CD4-positive, alpha-beta T cell treated with Interleukin-6 for 4 hours (primary cell): ENCODE data around the gene CMSS1.

ENCODE experiments used
- DNase-seq: peaks from one replicate; pipeline ENCODE4 v3.0.0-alpha.2; 2020; ENCODE audit warnings: mixed read lengths

CMSS1 gene

GRCh38 chr3:99965077-99965476 is 147.4 kb downstream of the CMSS1 start:
- DNase-seq: no peak

DNA sequence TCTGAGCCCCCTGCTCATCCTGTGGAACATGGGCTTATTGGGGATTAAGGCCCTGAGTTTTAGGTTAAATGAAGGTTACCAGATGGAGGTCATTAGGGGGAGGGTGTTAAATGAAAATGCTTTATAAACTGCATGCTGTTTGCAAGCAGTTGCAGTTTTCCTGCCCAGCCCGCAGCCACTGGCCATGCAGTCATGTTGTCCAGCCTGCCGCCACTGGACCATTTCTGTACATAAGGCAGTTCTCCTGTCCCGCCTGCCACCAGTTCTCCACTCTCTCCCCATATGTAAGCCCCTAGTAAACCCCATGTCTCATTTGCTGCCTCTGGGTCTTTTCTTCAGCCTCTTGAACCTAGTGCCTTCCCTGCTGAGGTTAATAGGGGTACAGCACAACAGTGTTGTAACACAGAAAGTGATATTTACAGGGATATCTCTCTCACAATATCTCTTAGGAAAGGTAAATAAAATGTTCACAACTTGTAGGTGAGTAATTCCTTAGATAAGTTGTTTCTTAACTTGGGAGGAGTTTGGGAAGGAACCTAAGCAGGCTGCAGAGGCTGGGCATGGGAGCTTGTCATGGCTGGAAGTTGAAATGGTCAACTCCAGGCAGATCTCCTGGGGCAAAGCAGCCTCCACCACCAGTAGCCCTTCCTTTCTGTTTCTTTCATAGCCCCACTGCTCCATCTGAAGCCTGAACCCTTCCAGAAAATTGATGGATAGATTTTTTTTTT is 148.2 kb downstream of the CMSS1 start:
- DNase-seq: no peak

DNA sequence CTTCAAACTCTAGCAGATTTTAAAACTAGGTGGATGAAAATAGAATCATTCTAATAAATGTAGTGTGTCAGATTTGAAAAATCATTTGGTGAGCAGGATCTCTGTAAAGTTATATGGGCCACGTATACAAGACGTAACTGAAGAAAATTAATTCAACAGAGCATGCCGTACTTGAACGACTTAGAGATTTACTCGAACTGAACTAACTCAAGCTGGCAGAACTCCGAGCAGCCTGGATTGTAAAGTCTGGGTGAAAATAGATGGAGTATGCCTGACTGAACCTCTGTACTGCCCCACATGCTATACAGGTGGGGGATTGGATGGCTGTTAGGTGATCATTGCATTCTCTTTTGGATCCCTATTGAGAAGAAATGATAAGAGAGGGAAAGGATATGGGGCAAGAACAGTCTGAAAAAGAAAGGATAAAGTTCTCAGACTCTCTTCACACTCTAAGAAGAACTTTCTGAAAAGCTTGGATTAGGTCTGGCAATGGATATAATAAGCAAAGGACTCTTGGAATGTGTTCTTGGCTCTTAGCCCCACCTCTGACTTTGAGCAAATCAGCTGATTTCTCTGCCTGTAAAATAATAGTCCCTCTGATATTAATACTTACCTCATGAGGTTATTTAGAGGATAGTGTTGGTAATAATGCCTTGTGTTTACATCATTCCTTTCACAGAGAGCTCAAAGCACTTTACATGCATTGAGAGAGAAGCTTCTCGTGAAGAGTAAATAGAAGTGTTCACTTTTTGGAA is 149.2 kb downstream of the CMSS1 start:
- DNase-seq: no peak

DNA sequence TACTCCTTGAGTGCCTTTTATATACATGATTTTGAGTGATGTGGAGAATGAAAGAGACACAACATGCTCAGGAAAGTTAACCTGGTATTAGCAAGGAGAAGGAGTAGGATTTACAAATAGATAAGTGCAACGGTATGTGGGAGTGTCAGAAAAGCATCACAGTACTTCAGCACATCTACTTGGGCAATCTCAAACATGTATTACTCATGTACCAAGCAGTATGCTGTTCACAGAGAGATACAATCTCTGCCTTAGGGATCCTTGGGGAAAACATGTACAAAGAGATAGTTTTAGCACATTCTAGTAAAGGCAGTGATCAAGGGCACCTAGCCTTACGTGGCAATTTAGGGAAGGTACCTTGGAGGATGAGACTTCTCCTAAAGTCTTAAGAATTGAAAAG is 150.1 kb downstream of the CMSS1 start:
- DNase-seq: no peak

DNA sequence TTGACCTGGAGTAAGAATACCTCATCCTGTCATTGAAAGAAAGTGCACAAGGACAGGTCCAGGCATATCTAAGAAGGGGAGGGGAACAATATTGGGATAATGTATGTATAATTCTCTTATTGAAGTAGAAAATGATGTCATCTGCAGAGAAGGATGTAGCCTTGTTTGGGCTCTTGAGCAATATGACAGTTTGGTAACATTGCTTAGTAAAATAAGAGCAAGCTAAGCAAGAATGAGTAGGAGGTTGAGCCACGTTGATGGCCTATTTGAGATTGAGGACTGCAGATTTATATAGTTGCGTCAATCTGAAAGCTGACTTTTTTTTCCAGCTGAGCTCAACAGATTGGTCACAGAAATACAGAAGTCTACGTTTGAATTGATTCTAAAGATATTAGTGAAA is 151.5 kb downstream of the CMSS1 start:
- DNase-seq: no peak

DNA sequence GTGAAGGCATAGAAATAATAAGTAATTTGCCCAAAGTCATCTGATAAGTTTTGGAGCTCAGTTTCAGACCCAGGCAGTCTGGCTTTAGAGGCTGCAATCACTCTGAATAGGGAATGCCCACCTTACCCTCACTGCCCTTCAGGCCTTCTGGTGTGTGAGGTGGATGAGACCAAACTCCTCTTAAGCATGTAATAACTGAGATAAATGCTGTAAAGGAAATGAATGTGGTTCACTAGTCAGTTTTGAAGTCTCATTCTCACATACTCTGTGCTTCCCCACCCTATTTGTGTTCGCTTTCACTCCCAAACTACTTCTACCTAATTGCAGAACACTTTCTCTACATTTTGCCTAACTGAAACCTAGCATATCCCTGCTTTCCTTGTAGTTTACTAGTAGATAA is 152.5 kb downstream of the CMSS1 start:
- DNase-seq: no peak

DNA sequence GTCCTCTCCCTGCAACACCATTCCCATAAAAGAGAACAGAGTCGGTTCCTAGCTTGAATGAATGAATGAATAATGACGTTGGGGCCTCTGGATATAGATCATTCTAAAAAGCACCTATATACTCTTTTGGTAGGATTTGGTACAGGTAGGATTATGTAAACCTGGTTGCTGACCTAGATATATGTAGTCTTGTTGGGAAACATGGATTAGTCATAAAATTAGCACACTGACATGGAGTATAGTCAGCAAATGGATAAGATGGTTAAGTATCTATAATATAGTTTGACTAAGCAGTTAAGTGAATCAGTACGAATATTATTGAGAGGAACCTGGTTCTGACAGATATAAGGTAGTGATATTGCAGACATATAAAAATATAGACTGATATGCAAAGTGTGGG is 154.1 kb downstream of the CMSS1 start:
- no peak for DNase-seq

DNA sequence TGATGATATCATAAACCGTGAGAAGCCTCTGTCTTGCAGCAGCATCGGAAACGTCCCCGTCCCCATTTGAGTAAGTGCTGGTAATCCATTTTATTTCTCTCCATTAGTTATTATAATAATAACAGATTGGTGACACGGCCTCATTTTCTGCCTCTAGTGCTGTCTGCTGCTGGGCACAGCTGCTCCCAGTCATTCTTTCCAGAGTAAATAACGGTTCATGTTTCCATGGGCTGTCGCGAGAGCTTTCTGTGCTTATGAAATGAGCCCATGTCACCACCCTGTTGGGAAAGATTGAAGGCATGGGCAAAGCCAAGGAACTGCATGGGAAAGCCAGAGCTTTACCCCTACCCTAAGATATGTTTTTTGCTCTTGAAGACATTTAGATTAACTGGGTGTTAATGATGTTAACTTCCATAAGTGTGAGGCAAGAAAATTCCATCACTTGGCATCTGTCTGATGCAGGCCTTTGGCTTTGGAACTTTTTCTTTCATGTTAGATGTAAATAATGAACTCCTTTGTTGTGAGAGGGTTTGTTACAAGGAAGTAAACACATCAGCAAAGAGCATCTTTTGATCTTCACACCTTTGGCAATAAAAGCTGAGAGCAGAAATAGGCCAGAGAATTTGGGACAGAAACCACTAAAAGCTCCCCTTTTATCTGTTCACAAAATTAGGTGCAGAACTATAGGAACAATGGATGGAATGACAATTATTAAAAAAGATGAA is 154.9 kb downstream of the CMSS1 start:
- DNase-seq: no peak

DNA sequence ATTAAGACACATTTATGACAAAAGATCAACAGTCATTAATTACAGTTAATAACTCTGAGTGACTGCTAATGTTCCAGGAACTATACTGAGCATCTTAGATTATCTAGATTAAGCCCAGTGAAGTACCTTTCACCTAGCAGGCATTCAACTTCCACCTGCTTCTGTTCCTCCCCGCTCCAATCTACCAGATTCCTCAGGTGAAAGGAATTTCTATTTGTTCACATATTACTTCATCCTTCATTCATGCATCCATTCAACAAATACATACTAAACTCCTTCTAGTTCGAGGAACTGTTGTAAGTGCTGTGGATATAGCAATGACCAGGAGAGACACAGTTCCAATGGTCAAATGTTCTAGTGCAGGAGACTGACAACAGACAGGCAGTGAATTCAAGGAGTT is 157.3 kb downstream of the CMSS1 start:
- no peak for DNase-seq

GRCh38 chr3:99976584-99976983 is 158.9 kb downstream of the CMSS1 start:
- no peak for DNase-seq

GRCh38 chr3:99978221-99978620 is 160.6 kb downstream of the CMSS1 start:
- DNase-seq: no peak

DNA sequence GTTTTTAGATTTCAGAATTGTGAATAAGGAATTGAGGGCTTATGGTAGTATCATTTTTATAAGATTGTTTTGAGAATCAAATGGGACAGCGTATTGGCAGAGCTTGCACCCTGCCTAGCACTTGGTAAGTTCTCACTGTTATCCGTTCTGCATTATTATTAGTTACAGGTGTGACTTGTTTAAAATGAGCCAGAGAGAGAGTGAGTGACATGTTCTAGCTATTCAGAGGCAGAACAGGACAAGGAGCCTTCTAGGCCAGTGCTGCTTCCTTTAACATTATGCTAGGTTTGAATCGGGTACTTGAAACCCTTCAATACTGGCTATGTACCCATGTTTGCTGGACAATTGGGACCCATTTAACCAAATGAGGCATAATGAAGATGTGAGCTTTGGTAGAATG is 162.9 kb downstream of the CMSS1 start:
- no peak for DNase-seq

DNA sequence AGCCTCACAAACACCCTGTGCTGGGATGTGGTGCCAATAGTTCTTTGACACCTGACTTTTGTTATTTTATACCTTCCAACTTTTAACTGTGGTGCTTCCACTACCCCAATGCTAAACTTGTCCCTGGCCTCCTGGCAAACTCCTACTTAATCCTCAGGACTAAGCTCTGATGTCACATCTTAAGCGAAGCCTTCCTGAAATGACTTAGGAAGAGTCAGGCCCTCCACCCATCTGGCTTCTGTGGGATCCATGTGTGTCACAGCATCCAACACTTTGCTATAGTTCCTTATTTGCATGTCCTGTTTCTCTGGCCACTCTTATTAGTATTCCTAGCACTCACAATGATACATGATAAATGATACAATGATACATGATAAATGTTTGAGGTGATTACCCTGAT is 163.5 kb downstream of the CMSS1 start:
- DNase-seq: no peak

DNA sequence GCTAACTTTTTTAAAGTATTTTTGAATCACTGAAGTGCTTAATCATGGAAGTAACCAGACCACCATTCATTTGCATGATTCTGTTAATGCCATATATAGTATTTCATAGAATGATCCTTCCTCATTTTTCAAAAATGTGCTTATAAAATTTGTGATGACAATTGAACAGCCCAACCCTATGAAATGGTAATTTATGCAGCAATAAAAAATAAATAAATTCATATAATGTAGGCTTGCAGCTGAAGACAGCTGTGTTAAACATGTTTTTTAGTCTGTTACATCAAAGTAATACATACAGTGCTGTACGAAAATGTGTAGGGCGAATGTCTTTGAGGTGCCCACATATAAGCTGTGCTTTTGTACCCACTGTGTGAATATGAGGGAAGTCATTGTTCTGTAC is 165.0 kb downstream of the CMSS1 start:
- DNase-seq: no peak

DNA sequence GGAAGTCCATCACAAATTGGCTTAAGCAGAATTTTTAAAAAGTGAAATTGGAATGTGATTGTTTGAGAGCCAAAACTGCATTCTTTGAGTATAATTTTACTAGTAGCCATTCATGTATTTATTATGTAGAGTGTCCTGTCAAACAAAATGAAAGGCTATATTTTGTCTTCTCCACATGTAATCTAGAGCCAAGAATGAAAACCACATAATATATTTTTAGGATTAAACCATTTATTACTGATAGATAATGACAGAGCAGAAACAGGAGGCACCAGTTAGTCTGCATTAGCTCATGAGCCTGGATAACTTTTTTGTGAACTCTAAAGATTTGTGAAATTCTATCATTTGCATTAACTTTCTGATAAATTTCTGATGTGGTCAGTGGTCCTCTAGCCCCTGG is 166.5 kb downstream of the CMSS1 start:
- no peak for DNase-seq

DNA sequence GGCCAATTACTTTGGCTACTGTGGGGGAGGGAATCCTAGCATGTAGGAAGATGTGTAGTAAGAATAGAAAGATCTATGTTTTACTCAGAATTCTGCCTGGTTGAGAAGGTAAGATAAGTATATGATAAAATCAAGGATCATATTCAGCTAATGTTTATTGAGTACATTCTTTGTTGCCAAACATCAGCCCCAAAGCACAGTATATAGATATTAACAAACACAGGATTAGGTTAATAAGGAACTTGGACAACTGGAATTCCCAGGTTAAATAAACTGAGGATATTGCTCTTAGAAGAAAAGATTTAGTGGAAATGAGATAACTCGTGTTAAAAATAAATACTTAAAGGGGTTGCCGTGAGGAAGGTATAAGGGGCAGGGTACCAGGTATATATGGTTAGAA is 167.0 kb downstream of the CMSS1 start:
- no peak for DNase-seq

- no peak for DNase-seq
These were observed 172.5 kb downstream of the CMSS1 start for GRCh38 chr3:99990179-99990578.

- no peak for DNase-seq
These were observed 179.6 kb downstream of the CMSS1 start for GRCh38 chr3:99997293-99997692.

DNA sequence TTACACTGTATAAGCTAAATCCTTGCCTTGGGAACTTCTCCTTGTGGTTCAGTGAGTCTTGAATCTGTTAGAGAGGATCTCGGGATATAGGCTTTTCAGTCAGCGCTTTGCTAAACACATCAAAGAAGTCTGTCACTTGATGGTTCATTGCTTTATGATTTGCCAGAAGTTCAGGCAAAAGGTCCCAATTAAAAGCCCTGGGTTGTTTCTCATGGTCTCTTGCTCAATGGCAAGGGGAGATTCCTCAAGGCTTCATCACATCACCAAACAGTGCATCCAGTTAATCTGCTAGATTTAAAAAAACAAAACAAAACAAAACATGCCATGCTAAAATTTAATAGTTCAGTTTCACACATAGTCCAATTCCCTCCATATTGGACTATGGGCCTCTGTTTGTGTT is 181.9 kb downstream of the CMSS1 start:
- no peak for DNase-seq

DNA sequence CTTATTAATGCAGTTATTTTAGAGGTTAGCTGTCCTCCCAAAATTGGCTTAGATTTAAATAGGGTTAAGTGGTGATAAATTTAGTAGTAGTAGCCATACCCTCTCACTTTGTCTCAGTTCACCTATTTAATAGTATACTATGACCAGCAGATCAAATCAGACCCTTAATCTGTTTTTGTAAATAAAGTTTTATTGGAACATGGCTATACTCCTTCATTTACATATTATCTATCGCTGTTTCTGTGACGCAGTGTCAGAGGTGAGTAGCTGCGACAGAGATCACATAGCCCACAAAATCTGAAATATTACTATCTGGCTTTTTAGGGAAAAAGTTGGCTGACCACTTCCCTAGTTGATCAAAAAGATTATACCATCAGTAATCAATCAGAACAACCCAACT is 183.4 kb downstream of the CMSS1 start:
- DNase-seq: no peak

DNA sequence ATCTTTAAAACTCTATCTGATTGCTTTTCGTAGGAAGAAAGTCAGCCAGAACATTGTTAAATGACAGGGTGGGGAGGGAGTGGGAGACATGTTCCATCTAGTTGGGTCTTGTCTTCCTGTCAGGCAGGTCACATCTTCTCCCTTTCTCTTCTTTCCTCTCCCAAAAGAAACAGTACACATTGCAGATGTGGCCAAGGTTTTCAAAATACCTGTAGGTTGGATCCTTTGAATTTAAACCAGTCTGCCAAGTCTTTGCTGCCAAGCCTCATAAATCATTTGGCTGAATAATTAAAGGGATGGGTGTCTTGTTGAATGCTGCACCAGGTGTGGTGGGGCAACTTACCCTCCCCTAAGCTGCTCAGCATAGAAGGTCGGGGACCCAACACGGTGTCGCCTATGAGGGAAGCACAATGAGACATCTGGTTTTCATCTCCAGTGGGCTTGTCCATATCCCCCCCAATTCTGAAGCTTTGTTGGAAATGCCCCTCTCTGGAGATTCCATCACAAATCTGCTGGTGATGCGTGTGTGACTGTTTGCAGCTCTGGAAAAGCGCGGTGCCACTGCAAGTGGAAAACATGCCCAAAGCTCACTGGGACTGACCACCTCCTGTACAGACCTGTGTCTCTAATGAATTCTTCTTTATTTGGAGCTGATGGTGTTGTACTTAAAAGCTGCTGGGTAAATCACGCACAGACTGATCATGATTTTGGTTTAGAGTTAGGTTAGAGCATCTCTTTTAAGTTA is 184.0 kb downstream of the CMSS1 start:
- no peak for DNase-seq

GRCh38 chr3:100002599-100003350 is 185.1 kb downstream of the CMSS1 start:
- no peak for DNase-seq
